ENCODE measurements around the gene PDE3A.

PDE3A gene

DNA sequence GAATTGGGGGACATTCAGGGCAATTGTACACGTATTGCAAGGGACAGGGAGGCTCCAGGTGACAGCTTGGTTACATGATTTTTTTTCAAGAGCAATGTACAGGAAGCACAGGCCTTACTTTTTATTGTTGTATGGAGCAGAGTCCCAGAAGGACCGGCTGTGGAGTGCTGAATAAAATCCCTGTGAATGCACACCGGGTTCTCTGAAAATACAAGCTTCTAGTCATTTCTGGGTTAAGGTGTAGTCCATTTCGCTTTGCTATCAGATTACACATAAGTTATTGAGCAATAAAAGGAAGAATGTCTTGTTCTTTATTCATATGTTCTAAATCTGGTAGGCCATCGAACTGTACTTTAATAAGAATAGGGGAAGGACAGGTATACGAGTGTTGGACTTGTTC is 52.2 kb downstream of the PDE3A start:
- no peak overlapping the region for H3K4me3 ChIP-seq (ENCODE audit: low read depth, low read length)
- peak; percentile 45 for DNase-seq (ENCODE audit: low read depth)
- TF ChIP-seq, protein P1, sequence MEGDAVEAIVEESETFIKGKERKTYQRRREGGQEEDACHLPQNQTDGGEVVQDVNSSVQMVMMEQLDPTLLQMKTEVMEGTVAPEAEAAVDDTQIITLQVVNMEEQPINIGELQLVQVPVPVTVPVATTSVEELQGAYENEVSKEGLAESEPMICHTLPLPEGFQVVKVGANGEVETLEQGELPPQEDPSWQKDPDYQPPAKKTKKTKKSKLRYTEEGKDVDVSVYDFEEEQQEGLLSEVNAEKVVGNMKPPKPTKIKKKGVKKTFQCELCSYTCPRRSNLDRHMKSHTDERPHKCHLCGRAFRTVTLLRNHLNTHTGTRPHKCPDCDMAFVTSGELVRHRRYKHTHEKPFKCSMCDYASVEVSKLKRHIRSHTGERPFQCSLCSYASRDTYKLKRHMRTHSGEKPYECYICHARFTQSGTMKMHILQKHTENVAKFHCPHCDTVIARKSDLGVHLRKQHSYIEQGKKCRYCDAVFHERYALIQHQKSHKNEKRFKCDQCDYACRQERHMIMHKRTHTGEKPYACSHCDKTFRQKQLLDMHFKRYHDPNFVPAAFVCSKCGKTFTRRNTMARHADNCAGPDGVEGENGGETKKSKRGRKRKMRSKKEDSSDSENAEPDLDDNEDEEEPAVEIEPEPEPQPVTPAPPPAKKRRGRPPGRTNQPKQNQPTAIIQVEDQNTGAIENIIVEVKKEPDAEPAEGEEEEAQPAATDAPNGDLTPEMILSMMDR (conservative IDR thresholded peaks at IDR 0.05; ENCODE audit: low read depth, low read length) = no peak

- peak; percentile 71 for DNase-seq (ENCODE audit: low read depth)
- TF ChIP-seq, protein P1 (conservative IDR thresholded peaks at IDR 0.05; ENCODE audit: low read depth, low read length) = no peak
- no peak overlapping the region for H3K4me3 ChIP-seq (ENCODE audit: low read depth, low read length)
Observed at GRCh38 chr12:20421421-20421820, 53.1 kb downstream of the PDE3A start.

GRCh38 chr12:20423557-20423956 is 55.2 kb downstream of the PDE3A start:
- TF ChIP-seq, protein P1 (conservative IDR thresholded peaks at IDR 0.05; ENCODE audit: low read depth, low read length) = peak; percentile 15
- H3K4me3 ChIP-seq (ENCODE audit: low read depth, low read length) = no peak overlapping the region
- DNase-seq (ENCODE audit: low read depth) = no peak

- TF ChIP-seq, protein P1 (conservative IDR thresholded peaks at IDR 0.05; ENCODE audit: low read depth, low read length) = no peak
- H3K4me3 ChIP-seq (ENCODE audit: low read depth, low read length) = no peak overlapping the region
- DNase-seq (ENCODE audit: low read depth) = no peak
Observed at GRCh38 chr12:20424841-20425240, 56.5 kb downstream of the PDE3A start.

GRCh38 chr12:20426191-20426590 is 57.9 kb downstream of the PDE3A start:
- no peak for DNase-seq (ENCODE audit: low read depth)
- TF ChIP-seq, protein P1 (conservative IDR thresholded peaks at IDR 0.05; ENCODE audit: low read depth, low read length) = no peak
- no peak overlapping the region for H3K4me3 ChIP-seq (ENCODE audit: low read depth, low read length)

DNA sequence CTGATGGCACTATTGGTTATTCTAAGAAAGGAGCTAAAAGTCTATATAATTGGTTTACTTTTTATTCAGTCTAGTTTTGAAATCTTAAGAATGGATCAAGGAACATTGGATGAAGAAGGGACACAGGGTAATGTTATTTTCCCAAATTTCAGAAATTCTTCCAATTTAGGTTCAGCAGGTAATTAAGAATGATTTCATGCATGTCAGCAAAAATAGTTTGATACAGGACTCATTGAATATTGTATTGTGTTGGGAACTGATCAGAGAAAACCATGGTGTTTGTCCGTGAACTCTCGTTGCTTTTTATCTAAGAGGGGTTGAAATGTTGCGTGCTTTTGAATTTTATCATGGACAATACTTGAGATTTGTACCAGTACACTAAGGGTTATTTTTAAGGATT is 58.6 kb downstream of the PDE3A start:
- H3K4me3 ChIP-seq (ENCODE audit: low read depth, low read length) = no peak overlapping the region
- no peak for DNase-seq (ENCODE audit: low read depth)
- TF ChIP-seq, protein P1 (conservative IDR thresholded peaks at IDR 0.05; ENCODE audit: low read depth, low read length) = no peak

DNA sequence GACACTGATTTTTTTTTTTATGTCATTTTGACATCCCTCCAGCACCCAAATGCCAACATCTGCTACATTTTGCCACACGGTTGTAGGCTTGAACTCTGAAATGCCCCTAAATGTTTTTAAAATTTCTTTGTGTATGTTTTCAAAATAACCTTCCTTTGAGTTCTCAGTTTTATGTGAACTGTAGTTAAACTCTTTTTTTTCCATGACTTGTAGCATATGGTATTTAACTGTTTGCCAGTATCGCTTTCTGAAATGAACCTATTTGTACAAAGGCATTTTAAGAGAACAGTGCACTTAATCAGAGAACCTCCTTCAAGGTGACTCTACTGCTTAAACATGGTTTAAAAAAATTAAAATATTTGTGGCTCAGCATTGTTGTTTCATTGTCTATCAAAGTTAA is 61.5 kb downstream of the PDE3A start:
- DNase-seq (ENCODE audit: low read depth) = peak; percentile 63
- TF ChIP-seq, protein P1 (conservative IDR thresholded peaks at IDR 0.05; ENCODE audit: low read depth, low read length) = no peak
- no peak overlapping the region for H3K4me3 ChIP-seq (ENCODE audit: low read depth, low read length)
